ENCODE measurements around the gene EPM2A. TPM values are rescaled to one million over a fixed set of nuclear protein-coding genes. Genes with fewer than 3 reads are reported as not detected.

Gene EPM2A
- polyA plus RNA-seq, 4 donors, result 12.3 to 16.6 (median 14.1) TPM

GRCh38 chr6:145688493-145688905 lies 46.8 kb downstream of the EPM2A start:
- DNase-seq (ENCODE audit: low read depth in 4 of 4, low spot score in 2 of 4), result peak in 1 of 4 donors; percentile 3

GRCh38 chr6:145685932-145686331 lies 49.4 kb downstream of the EPM2A start:
- no peak for DNase-seq (ENCODE audit: low read depth in 4 of 4, low spot score in 2 of 4)

- DNase-seq (ENCODE audit: low read depth in 4 of 4, low spot score in 2 of 4), result no peak
These were observed 53.4 kb downstream of the EPM2A start for GRCh38 chr6:145681965-145682364.

GRCh38 chr6:145673504-145673903 lies 61.8 kb downstream of the EPM2A start:
- no peak for DNase-seq (ENCODE audit: low read depth in 4 of 4, low spot score in 2 of 4)

GRCh38 chr6:145670311-145670710 lies 65.0 kb downstream of the EPM2A start:
- DNase-seq (ENCODE audit: low read depth in 4 of 4, low spot score in 2 of 4), result no peak

- DNase-seq (ENCODE audit: low read depth in 4 of 4, low spot score in 2 of 4), result no peak
These were observed 65.7 kb downstream of the EPM2A start for GRCh38 chr6:145669627-145670034.

GRCh38 chr6:145668844-145669243 lies 66.5 kb downstream of the EPM2A start:
- DNase-seq (ENCODE audit: low read depth in 4 of 4, low spot score in 2 of 4), result no peak

GRCh38 chr6:145660676-145661075 lies 74.6 kb downstream of the EPM2A start:
- no peak for DNase-seq (ENCODE audit: low read depth in 4 of 4, low spot score in 2 of 4)

GRCh38 chr6:145656128-145656527 lies 79.2 kb downstream of the EPM2A start:
- DNase-seq (ENCODE audit: low read depth in 4 of 4, low spot score in 2 of 4), result no peak

GRCh38 chr6:145652572-145652971 lies 82.7 kb downstream of the EPM2A start:
- DNase-seq (ENCODE audit: low read depth in 4 of 4, low spot score in 2 of 4), result no peak

GRCh38 chr6:145651988-145652387 lies 83.3 kb downstream of the EPM2A start:
- DNase-seq (ENCODE audit: low read depth in 4 of 4, low spot score in 2 of 4), result no peak

- no peak for DNase-seq (ENCODE audit: low read depth in 4 of 4, low spot score in 2 of 4)
These were observed 87.2 kb downstream of the EPM2A start for GRCh38 chr6:145648149-145648548.

GRCh38 chr6:145647602-145648001 lies 87.7 kb downstream of the EPM2A start:
- no peak for DNase-seq (ENCODE audit: low read depth in 4 of 4, low spot score in 2 of 4)

- no peak for DNase-seq (ENCODE audit: low read depth in 4 of 4, low spot score in 2 of 4)
These were observed 91.6 kb downstream of the EPM2A start for GRCh38 chr6:145643760-145644159.

- DNase-seq (ENCODE audit: low read depth in 4 of 4, low spot score in 2 of 4), result peak; percentile 55 to 78 (median 64)
These were observed 101.2 kb downstream of the EPM2A start for GRCh38 chr6:145633981-145634627.

- no peak for DNase-seq (ENCODE audit: low read depth in 4 of 4, low spot score in 2 of 4)
These were observed 102.3 kb downstream of the EPM2A start for GRCh38 chr6:145632971-145633370.

GRCh38 chr6:145631374-145631773 lies 103.9 kb downstream of the EPM2A start:
- no peak for DNase-seq (ENCODE audit: low read depth in 4 of 4, low spot score in 2 of 4)

- DNase-seq (ENCODE audit: low read depth in 4 of 4, low spot score in 2 of 4), result no peak
These were observed 104.7 kb downstream of the EPM2A start for GRCh38 chr6:145630598-145630997.

GRCh38 chr6:145629478-145629877 lies 105.8 kb downstream of the EPM2A start:
- no peak for DNase-seq (ENCODE audit: low read depth in 4 of 4, low spot score in 2 of 4)

- no peak for DNase-seq (ENCODE audit: low read depth in 4 of 4, low spot score in 2 of 4)
These were observed 107.9 kb downstream of the EPM2A start for GRCh38 chr6:145627451-145627850.

- DNase-seq (ENCODE audit: low read depth in 4 of 4, low spot score in 2 of 4), result no peak
These were observed 108.5 kb downstream of the EPM2A start for GRCh38 chr6:145626857-145627256.

- no peak for DNase-seq (ENCODE audit: low read depth in 4 of 4, low spot score in 2 of 4)
These were observed 112.1 kb downstream of the EPM2A start for GRCh38 chr6:145623231-145623630.

- no peak for DNase-seq (ENCODE audit: low read depth in 4 of 4, low spot score in 2 of 4)
These were observed 113.5 kb downstream of the EPM2A start for GRCh38 chr6:145621776-145622175.

Measured in left renal cortex interstitium (tissue), 4 donors.